ENCODE measurements around the gene STARD13.

STARD13 gene

DNA sequence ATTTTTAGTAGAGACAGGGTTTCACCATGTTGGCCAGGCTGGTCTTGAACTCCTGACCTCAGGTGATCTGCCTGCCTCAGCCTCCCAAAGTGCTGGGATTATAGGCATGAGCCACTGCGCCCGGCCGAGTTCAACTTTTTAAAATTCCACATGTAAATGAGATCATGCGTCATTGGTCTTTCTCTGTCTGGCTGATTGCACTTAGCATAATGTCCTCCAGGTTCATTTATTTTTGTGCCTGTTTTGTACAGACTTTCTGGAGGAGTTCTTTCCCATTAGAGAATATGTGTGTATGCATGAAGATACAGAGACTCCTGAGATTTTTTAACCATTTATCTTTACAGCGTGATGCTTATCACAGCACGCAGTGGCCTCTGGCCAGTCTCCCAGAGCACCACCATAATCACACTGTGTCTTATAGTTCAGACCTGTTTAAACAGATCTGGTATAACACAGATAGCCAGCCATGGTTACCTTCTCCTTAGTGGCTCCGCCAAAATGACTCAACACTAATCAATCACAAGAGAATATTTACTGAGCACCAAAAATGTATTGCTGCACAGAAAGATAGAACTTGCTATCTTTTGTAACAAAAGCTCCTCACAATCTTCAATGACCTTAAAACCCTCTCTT is 11.4 kb upstream of the STARD13 start:
- Histone ChIP-seq H3K4me3 (no peak overlapping the region), H3K27ac (no peak overlapping the region)
- TF ChIP-seq, protein P1, sequence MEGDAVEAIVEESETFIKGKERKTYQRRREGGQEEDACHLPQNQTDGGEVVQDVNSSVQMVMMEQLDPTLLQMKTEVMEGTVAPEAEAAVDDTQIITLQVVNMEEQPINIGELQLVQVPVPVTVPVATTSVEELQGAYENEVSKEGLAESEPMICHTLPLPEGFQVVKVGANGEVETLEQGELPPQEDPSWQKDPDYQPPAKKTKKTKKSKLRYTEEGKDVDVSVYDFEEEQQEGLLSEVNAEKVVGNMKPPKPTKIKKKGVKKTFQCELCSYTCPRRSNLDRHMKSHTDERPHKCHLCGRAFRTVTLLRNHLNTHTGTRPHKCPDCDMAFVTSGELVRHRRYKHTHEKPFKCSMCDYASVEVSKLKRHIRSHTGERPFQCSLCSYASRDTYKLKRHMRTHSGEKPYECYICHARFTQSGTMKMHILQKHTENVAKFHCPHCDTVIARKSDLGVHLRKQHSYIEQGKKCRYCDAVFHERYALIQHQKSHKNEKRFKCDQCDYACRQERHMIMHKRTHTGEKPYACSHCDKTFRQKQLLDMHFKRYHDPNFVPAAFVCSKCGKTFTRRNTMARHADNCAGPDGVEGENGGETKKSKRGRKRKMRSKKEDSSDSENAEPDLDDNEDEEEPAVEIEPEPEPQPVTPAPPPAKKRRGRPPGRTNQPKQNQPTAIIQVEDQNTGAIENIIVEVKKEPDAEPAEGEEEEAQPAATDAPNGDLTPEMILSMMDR (IDR thresholded peaks at IDR 0.05): no peak
- no peak for DNase-seq (ENCODE audit: low spot score)

DNA sequence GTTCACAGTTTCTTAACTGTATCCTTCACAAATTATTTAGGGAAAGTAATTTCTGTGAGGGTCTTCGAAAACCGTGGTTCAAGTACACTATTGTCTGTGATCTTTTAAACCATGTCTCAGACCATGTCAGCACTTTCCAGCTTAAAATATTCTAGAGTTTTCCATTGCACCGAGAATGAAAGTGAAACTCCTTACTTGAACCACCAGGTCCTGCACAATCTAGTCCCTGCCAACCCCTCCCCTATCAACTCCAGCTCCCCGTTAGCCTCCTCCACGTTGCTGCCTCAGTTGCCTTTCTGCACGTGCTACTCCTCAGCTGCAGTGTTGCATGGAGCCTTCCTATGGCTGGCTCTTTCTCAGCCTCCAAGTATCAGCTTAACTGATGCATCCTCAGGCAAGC is 7.2 kb upstream of the STARD13 start:
- H3K27ac ChIP-seq: no peak overlapping the region

DNA sequence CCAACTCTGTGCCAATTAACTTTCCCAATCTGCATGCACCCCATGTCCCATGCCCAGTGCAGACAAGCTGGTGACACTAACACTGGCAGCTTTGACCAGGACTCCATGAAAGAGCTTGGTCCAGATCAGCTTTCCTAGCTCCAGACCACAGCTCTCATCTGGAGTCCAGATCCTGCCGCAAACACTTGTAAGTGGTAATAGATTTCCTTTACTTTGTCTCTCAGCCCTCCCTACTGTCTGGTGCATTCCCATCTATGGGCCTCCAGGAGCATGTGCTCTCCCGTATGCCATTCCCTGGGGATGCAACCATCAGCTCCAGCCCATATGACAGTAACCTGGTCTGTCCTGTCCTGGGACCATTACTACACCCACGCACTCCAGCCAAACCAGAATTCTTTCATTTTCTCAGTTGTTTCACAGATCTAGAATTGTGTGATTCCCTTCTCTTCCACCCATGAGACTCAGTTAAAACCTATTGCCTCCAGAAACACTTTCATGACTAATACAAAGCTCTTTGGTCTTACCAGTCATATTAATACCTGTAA is 4.9 kb upstream of the STARD13 start:
- no peak for DNase-seq (ENCODE audit: low spot score)
- Histone ChIP-seq H3K27ac (peak overlapping the region; percentile 48 to 80), H3K4me3 (peak overlapping the region; percentile 14)
- TF ChIP-seq, protein P1 (IDR thresholded peaks at IDR 0.05): no peak

More for the DNA sequence above, 7.2 kb upstream of the STARD13 start:
- TF ChIP-seq, protein P1 (IDR thresholded peaks at IDR 0.05): no peak
- peak overlapping the region; percentile 44 for H3K4me3 ChIP-seq
- no peak for DNase-seq (ENCODE audit: low spot score)

DNA sequence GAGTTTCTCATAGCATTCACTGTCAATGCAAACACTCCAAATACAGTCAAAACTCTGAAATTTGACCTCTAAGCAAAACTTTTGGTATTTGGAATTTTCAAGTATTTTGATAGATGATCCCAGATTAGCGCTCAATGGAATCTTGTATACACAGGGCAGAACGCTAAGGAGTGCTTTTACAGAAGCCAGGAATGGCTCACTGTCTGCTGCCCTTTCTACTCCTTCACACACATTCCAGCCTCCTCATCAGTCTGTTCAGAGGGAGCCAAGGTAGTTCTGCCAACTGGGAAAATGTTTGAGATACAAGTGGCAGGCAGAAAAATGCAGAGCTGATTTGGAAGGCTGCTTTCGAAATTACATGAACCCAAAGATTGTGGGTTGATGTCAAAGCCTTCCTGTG is 4.4 kb upstream of the STARD13 start:
- TF ChIP-seq, protein P1 (IDR thresholded peaks at IDR 0.05): no peak
- H3K27ac ChIP-seq: peak overlapping the region; percentile 48 to 80
- DNase-seq (ENCODE audit: low spot score): no peak
- H3K4me3 ChIP-seq: peak overlapping the region; percentile 14

DNA sequence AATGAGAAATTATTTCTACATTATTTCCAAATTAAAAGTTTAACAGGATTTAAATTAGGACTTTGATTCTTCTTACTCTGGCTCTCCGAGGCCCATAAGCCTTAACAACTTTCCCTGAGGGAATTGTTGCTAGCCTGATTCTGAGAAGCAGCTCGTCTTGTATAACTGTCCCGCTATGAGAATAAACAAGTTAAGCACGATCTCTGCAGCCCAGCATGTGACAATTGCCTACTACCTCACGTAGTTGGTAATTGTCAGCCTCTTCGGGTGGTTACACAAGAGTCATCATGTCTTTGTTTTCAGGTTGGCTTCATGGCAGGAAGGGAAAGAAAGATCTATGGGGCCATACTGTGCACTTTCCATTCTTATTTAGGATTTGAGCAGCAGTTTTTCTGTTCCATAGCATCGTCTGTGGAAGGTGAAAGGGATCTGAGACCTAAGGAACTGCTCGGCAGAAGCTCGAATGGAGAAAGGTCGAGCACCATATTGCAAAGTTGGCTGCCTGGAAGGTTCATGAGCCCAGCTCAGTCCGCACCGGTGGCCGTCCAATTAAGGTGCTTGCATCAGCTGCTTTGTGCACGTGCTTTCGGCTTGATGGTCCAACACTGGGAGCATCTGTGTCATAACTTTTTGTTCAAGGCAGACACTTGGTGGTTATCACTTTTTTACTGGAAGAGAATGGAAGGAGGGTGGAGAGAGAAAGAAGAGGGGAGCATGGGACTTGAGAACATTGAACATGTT is 1.8 kb upstream of the STARD13 start:
- Histone ChIP-seq H3K4me3 (no peak overlapping the region), H3K27ac (peak overlapping the region; percentile 88 to 91)
- TF ChIP-seq, protein P1 (IDR thresholded peaks at IDR 0.05): no peak
- DNase-seq (ENCODE audit: low spot score): no peak

DNA sequence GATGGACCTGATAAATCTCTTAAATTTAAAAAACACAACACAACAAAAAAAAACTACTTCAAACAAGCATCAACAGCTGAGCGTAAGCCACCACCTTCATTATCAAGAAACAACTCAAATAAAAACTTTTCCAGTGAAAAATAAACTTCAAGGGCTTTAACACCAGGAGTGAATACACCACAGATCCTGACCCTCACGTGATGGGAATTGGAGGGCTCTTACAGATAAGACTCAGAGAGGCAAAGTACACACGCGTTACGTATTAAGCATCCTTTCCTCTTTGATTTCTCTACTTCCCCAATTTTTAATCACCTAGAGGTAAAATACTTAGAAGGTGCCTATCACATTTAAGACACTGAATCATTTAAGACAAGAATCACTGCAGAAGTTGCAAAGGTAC is 573 bp upstream of the STARD13 start:
- Histone ChIP-seq H3K27ac (peak overlapping the region; percentile 88 to 91), H3K4me3 (peak overlapping the region; percentile 69)
- TF ChIP-seq, protein P1 (IDR thresholded peaks at IDR 0.05): no peak
- no peak for DNase-seq (ENCODE audit: low spot score)
